Adrenal gland (tissue), 19 donors: Measurements from ENCODE around the gene MPHOSPH10. TPM values are rescaled to one million over a fixed set of nuclear protein-coding genes. Genes with fewer than 3 reads are reported as not detected.
A peak's percentile ranks its signal among the peaks of the same experiment; 100 is the strongest.
"Not testable (repeated sequence)": the region's sequence is repeated elsewhere in the genome, so short reads cannot be mapped to it uniquely, and the experiment has no call there.

ENCODE experiments used
- DNase-seq, 7 donors: peaks; one replicate each; pipeline ENCODE4 v3.0.0-alpha.2; 2019 to 2020
- H3K27ac ChIP-seq, 5 donors: fragments of 200-600 bp; sonication (generic) in 4 of 5; 1 replicate in 3 of 5; 2 replicates in 2 of 5; pipeline versions ENCODE4 v1.5.1 to v1.8.0; 2016 to 2020; ENCODE audit warnings: mild to moderate bottlenecking in 1 of 5
- H3K27me3 ChIP-seq: fragments of 200-600 bp; 2 replicates; pipeline ENCODE4 v1.8.0; 2021
- H3K36me3 ChIP-seq, 2 donors: fragments of 200-600 bp; replicated peaks in 1 of 2; 1 replicate in 1 of 2; 2 replicates in 1 of 2; pipeline versions ENCODE4 v1.5.1 to v1.8.0; 2018 to 2022
- H3K4me1 ChIP-seq, 2 donors: fragments of 200-600 bp; replicated peaks in 1 of 2; 1 replicate in 1 of 2; 2 replicates in 1 of 2; pipeline versions ENCODE4 v1.5.1 to v1.8.0; 2018 to 2021
- H3K4me3 ChIP-seq, 4 donors: fragments of 200-600 bp; sonication (generic) in 3 of 4; one replicate each; pipeline ENCODE4 v1.5.1; 2016 to 2018
- H3K9me3 ChIP-seq, 3 donors: fragments of 200-600 bp; sonication (generic) in 1 of 3; replicated peaks in 1 of 3; 1 replicate in 2 of 3; 2 replicates in 1 of 3; pipeline versions ENCODE4 v1.5.1 to v1.8.0; 2016 to 2021
- POLR2A ChIP-seq, 2 donors: fragments of 450-650 bp; IDR thresholded peaks; one replicate each; pipeline ENCODE4 v1.6.1; 2017; ENCODE audit warnings: antibody characterized with exemption in 2 of 2, mild to moderate bottlenecking in 2 of 2, moderate library complexity in 1 of 2
- WGBS, 4 donors: extraction: QIAGEN DNeasy Blood & Tissue Kit in 2 of 4; methylation state at CpG; one replicate each; pipeline versions ENCODE4 v1.1.5 to v1.1.7; 2013 to 2017; 5-methylcytosine and 5-hydroxymethylcytosine counted together
- intact Hi-C, 2 donors: fragments of 100-400 bp; cut with DNase I; formaldehyde crosslinking; loops; one replicate each; pipeline versions ENCODE4 v1.14.1 to v1.15.0; 2022 to 2023
- long read RNA-seq, 10 donors: library from polyadenylated mRNA in 3 of 10; unstranded in 2 of 10; stranded (forward) in 1 of 10; transcript quantifications; one replicate each; pipeline ENCODE4 v2.0.0 and lab custom pipeline, GENCODE V29; 2021 to 2026
- polyA plus RNA-seq, 3 donors: library from polyadenylated mRNA; stranded (reverse); fragments of 200-250 nt in 2 of 3; fragments of 350-450 nt in 1 of 3; fragmentation: Illumina TruSeq in 1 of 3; extraction: RNeasy Lipid Tissue Mini Kit (QIAGEN cat#74804) in 1 of 3; gene quantifications; one replicate each; pipeline ENCODE4 v1.2.3, GENCODE V29; 2013 to 2014
- total RNA-seq, 9 donors: library from RNA; depleted of rRNA in 4 of 9; stranded (reverse); fragments of >200 nt in 4 of 9; fragments of 120-200 nt in 1 of 9; fragmentation: NEBNext Ultra II Directional in 1 of 9; extraction: Animal tissue kit (Norgen Biotek cat#: 25700) in 1 of 9; gene quantifications; one replicate each; pipeline versions ENCODE4 v1.1.0 to v1.2.4, GENCODE V29; 2013 to 2023
- TF ChIP-seq, protein P1 (sequence below), 6 experiments: fragments of 450-650 bp in 4 of 6; fragments of 200-600 bp in 2 of 6; sonication (generic) in 1 of 6; IDR thresholded peaks; 1 replicate in 5 of 6; 2 replicates in 1 of 6; pipeline versions ENCODE4 v1.5.1 to v1.8.0; 2016 to 2021; ENCODE audit warnings: antibody characterized with exemption in 6 of 6, mild to moderate bottlenecking in 2 of 6, moderate library complexity in 1 of 6
- donor health status: healthy with polysubstance abuse.
- donor health status: Bipolar disorder and iron deficiency.
- donor health status: DM: yes; HTN: yes; CAD: no.
- donor health status: DM: no; HTN: no; CAD: no.
- donor health status: DM: no; HTN: no; CAD: no.
- donor health status: DM: yes; HTN: yes; CAD: no.

MPHOSPH10 gene, protein sequence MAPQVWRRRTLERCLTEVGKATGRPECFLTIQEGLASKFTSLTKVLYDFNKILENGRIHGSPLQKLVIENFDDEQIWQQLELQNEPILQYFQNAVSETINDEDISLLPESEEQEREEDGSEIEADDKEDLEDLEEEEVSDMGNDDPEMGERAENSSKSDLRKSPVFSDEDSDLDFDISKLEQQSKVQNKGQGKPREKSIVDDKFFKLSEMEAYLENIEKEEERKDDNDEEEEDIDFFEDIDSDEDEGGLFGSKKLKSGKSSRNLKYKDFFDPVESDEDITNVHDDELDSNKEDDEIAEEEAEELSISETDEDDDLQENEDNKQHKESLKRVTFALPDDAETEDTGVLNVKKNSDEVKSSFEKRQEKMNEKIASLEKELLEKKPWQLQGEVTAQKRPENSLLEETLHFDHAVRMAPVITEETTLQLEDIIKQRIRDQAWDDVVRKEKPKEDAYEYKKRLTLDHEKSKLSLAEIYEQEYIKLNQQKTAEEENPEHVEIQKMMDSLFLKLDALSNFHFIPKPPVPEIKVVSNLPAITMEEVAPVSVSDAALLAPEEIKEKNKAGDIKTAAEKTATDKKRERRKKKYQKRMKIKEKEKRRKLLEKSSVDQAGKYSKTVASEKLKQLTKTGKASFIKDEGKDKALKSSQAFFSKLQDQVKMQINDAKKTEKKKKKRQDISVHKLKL
- 10 to 100 TPM in 8 of 9 donors, 1 to 10 TPM in 1; 9.4 to 36.8 (median 22.2) TPM for total RNA-seq
- polyA plus RNA-seq, result 10 to 100 TPM; 29.0 to 62.1 (median 44.9) TPM
- long read RNA-seq, donor 1, partial matches to known transcripts, result 6 of 10 reads
- long read RNA-seq, donor 1, other reads (novel, unspliced or antisense), result 0 of 10 reads
- long read RNA-seq, donor 2, transcript MPHOSPH10-201 (11 exons, 2,484 nt), result major isoform, 5 of 9 reads
- long read RNA-seq, donor 2, partial matches to known transcripts, result 0 of 9 reads
- long read RNA-seq, donor 2, other reads (novel, unspliced or antisense), result 0 of 9 reads
- long read RNA-seq, donor 3, transcript MPHOSPH10-204 (2 exons, 1,584 nt), result major isoform, 5 of 12 reads
- long read RNA-seq, donor 3, partial matches to known transcripts, result 0 of 12 reads
- long read RNA-seq, donor 3, other reads (novel, unspliced or antisense), result 0 of 12 reads
- long read RNA-seq, donor 4, partial matches to known transcripts, result 29 of 34 reads
- long read RNA-seq, donor 4, other reads (novel, unspliced or antisense), result 1 of 34 reads
- long read RNA-seq, donor 5, transcript MPHOSPH10-201 (11 exons, 2,484 nt), result major isoform, 28 of 29 reads
- long read RNA-seq, donor 5, partial matches to known transcripts, result 0 of 29 reads
- long read RNA-seq, donor 5, other reads (novel, unspliced or antisense), result 0 of 29 reads
- long read RNA-seq, donor 6, partial matches to known transcripts, result 14 of 19 reads
- long read RNA-seq, donor 6, other reads (novel, unspliced or antisense), result 1 of 19 reads
- long read RNA-seq, donor 7, partial matches to known transcripts, result 8 of 12 reads
- long read RNA-seq, donor 7, other reads (novel, unspliced or antisense), result 0 of 12 reads
- long read RNA-seq, donor 8, transcript MPHOSPH10-201 (11 exons, 2,484 nt), result major isoform, 8 of 11 reads
- long read RNA-seq, donor 8, partial matches to known transcripts, result 0 of 11 reads
- long read RNA-seq, donor 8, other reads (novel, unspliced or antisense), result 0 of 11 reads
- long read RNA-seq, donor 9, partial matches to known transcripts, result 0 of 2 reads
- long read RNA-seq, donor 9, other reads (novel, unspliced or antisense), result 0 of 2 reads
- long read RNA-seq, donor 10, transcript MPHOSPH10-201 (11 exons, 2,484 nt), result major isoform, 6 of 6 reads
- long read RNA-seq, donor 10, partial matches to known transcripts, result 0 of 6 reads
- long read RNA-seq, donor 10, other reads (novel, unspliced or antisense), result 0 of 6 reads

DNA sequence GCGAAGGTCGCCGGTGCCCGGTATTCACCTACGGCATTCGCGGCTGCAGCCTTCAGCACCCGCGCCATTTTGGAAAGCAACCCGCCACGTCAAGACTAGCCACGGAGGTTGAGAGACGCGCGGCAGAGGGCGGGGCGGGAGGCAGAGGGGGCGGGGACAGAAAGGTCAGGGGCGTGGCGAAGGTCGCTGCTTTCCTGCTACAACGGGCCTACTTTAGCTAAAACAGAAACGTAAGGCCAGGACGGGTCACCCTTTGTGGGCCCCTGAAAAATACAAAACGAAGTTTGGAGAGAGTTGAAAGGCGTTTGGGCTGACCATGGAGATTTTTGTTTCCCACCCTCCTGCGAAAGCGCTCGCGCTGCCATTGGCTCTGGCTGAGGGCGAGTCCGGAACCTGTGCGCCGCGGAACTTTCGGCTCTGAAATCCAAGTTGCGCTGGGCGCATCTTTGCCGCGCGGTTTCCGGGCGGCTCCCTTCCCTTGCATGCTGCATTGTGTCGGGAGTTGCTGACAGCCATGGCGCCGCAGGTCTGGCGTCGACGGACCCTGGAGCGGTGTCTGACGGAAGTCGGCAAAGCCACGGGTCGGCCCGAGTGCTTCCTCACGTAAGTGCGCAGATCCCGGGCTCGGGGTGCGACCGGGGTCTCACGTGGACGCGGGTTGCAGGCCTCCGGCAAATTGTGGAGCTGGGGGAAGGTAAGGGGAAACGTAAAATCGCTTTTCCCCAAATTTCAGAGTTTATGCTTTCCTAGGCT is at the start of gene MPHOSPH10, which contains the start of gene MCEE:
Gene MPHOSPH10 (plus strand): TSS at position 483 of the 753 bp plus-strand sequence. CDS start 32 bp downstream, at position 515.
Gene MCEE (minus strand): TSS at position 78 of the 753 bp plus-strand sequence. CDS start 10 bp downstream, at position 68.
- H3K4me1 ChIP-seq, result peaks cover 10 to 57% of the 10 kb centered on the region in 2 donors
- DNase-seq, result peak; percentile 90 to 96 (median 92)
- WGBS, 4 donors, result 0% methylated on average over 38 to 67 of the region's 67 CpGs
- TF ChIP-seq POLR2A (IDR thresholded peaks at IDR 0.05), result peak; percentile 38 to 83
- TF ChIP-seq, protein P1, sequence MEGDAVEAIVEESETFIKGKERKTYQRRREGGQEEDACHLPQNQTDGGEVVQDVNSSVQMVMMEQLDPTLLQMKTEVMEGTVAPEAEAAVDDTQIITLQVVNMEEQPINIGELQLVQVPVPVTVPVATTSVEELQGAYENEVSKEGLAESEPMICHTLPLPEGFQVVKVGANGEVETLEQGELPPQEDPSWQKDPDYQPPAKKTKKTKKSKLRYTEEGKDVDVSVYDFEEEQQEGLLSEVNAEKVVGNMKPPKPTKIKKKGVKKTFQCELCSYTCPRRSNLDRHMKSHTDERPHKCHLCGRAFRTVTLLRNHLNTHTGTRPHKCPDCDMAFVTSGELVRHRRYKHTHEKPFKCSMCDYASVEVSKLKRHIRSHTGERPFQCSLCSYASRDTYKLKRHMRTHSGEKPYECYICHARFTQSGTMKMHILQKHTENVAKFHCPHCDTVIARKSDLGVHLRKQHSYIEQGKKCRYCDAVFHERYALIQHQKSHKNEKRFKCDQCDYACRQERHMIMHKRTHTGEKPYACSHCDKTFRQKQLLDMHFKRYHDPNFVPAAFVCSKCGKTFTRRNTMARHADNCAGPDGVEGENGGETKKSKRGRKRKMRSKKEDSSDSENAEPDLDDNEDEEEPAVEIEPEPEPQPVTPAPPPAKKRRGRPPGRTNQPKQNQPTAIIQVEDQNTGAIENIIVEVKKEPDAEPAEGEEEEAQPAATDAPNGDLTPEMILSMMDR (IDR thresholded peaks at IDR 0.05), result peak in 1 of 6 experiments; percentile 4
- intact Hi-C loops, result no loop called here
- peak within 1 kb of the TSS; percentile 48 to 96 (median 80) for H3K4me3 ChIP-seq
- H3K36me3 ChIP-seq, result peaks cover 0 to 16% of the 10 kb centered on the region in 2 donors
- peak within 1 kb of the TSS; percentile 80 to 99 (median 91) for H3K27ac ChIP-seq
- no peaks in the 10 kb centered on the region for H3K9me3 ChIP-seq
- no peaks in the 10 kb centered on the region for H3K27me3 ChIP-seq

DNA sequence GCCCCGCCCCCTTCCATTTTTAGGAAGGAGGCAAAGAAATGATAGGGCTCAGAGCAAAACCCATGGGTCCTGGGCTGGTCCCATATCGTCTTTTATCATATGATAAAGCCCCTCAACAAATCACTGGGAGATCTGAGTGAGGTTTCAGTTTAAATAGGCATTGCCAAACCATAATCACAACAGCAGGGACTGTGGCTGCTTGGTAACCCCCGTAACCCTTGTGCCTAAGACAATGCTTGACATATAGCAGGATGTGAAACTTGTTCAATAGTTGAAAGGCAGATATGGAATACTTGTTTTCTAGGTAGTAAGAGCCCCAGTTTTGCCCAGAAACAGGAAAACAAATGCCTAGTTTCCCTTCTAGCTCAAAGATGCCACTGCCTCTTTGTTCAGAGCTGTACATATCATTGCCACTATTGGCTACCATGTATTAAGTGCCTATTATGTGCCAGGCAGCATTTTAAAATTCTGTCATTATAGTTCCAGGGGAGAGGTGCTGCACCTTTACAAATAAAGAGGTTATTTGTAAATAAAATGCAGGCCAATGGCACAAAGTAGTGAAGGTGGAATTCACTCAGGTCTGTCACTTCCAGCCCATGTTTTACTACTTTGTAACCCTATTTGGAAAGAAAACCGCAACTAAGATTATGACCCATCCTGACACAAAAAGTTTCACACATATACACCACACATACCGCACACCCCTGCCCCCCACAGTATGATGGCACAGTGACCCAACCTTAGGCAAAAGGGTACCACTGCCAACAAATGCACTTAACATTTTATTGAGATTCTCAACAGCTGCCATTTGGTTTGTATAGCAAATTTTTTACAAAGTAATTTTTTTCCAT is 47.8 kb upstream of the MPHOSPH10 start:
- H3K36me3 ChIP-seq, result peaks cover 0 to 20% of the 10 kb centered on the region in 2 donors
- no peaks in the 10 kb centered on the region for H3K4me1 ChIP-seq
- H3K27ac ChIP-seq, result no peak overlapping the region
- 65 to 83% (median 76%) methylated on average over 5 of the region's 5 CpGs for whole genome bisulfite sequencing, 4 donors
- intact Hi-C loops, result no loop called here
- H3K9me3 ChIP-seq, result no peaks in the 10 kb centered on the region
- DNase-seq, result no peak
- no peaks in the 10 kb centered on the region for H3K27me3 ChIP-seq
- no peak overlapping the region for H3K4me3 ChIP-seq
- TF ChIP-seq, protein P1 (IDR thresholded peaks at IDR 0.05), result no peak

DNA sequence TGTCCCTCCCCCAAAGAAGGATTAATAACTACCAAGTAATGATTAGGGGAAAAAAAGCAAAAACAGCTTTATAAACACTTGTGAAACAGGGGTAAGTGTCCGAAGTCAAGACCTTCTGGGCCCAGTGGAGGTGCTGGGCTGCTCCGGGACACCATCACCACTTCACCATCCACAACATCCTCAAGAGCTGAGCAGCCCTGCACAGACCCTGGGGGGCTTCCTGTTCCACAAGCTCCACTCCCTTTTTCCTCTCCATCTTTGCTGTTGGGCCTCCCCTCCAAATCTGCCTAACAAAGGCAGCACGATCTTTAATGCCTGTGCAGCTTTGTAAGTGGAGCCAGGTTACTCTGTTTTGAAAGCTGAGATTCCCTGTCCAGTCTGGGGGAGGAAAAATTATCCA is 47.1 kb upstream of the MPHOSPH10 start:
- DNase-seq, H3K4me1 ChIP-seq, H3K9me3 ChIP-seq, H3K4me3 ChIP-seq, H3K27me3 ChIP-seq, intact Hi-C loops, H3K27ac ChIP-seq: not testable (repeated sequence)
- peaks cover 0 to 13% of the 10 kb centered on the region in 2 donors for H3K36me3 ChIP-seq
- WGBS, 4 donors, result no CpG with 5 or more reads among the region's 3 CpGs

DNA sequence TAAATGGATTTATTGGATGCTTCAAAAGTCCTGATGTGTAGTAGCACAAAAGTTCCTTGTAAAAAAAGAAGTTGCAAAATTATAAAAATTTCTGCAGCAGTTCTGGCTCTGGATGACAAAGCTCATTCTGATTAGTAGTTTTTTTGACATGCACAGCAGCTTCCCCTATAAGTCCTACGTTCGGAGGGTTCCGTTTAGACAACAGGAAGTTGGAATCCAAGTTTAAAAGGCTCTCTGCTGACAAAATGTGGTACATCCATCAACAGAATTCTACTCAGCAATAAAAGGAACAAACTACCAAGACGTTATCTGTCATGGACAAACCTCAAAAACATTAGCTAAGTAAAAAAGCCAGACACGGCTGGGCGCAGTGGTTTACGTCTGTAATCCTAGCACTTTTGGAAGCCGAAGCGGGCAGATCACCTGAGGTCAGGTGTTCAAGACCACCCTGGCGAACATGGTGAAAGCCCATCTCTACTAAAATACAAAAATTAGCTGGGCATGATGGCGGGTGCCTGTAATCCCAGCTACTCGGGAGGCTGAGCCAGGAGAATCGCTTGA is 46.6 kb upstream of the MPHOSPH10 start:
- H3K27ac ChIP-seq, H3K4me1 ChIP-seq, H3K9me3 ChIP-seq, H3K27me3 ChIP-seq, H3K4me3 ChIP-seq, DNase-seq, H3K36me3 ChIP-seq, intact Hi-C loops: not testable (repeated sequence)
- WGBS, 4 donors, result 55 to 70% (median 64%) methylated on average over 10 to 13 of the region's 13 CpGs

DNA sequence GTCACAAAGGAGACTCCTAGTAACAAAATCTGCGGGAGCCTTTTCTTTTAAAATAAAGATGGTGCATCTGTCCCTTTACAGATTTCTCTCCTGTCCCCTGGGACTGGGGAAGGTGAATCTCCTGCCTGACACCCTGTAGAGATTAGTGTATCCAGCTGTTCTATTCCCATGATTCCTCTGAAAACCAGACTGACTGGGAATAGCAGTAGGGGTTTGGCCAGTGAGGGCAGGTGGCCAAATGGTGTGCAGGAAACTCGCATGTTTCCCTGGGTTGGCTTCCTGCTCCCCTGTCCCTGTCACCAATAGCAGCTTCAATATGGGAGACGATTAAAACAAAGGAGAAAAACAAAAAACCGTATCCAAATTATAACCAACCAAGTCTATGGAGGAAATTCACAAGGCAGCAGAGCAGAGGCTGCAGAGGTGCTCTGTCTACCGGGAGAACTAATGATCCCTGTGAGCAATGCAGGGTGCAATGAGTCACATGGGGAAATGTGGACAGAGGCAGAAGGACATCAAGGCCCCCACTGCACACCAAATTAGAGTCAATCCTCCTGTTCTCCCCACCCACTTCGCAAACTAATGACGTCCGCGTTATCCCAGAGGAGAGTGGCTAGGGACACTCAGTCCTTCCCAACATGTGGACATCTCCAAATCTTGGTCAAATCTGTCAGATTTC is 45.0 kb upstream of the MPHOSPH10 start:
- H3K4me3 ChIP-seq, DNase-seq, H3K4me1 ChIP-seq, H3K27me3 ChIP-seq, intact Hi-C loops, H3K27ac ChIP-seq, H3K36me3 ChIP-seq, H3K9me3 ChIP-seq: not testable (repeated sequence)
- WGBS, 4 donors, result 61 to 73% (median 68%) methylated on average over 9 of the region's 9 CpGs
